A172 (cell line): ENCODE results near the gene CALHM1. TPM values are rescaled to one million over a fixed set of nuclear protein-coding genes. Genes with fewer than 3 reads are reported as not detected.
A peak's percentile ranks its signal among the peaks of the same experiment; 100 is the strongest.

Experiments used
- DNase-seq: peaks from one replicate; pipeline ENCODE4 v3.0.0-alpha.2; 2015; ENCODE audit warnings: low spot score
- total RNA-seq: library from RNA; depleted of rRNA; stranded (reverse); fragments of >200 nt; shearing (Covaris generic); gene quantifications from 2 replicates; pipeline ENCODE4 v1.2.3, GENCODE V29; 2014

The CALHM1 gene
- total RNA-seq, 1 experiment from 2014 or later = not detected

- no peak for DNase-seq
These were observed 3.5 kb downstream of the CALHM1 start for GRCh38 chr10:103455235-103455634.

DNA sequence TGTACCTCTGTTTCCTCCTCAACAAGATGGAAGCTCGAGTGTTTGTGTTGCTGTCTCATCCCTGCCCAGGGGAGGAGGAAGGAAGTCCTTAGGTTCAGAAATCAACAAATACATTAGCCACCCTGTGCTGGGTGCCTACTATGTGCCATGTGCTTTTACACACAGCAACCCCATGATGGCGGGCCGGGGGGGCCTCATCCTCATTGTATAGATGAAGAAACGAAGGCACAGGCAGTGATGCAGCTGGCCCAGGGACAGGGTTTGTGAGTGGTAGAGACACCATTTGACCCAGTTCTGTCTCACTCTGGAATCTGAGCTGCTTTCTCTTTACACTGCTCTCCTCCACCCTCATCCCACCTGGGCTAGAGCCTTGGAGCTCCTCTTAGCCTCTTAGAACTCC is 4.7 kb downstream of the CALHM1 start:
- DNase-seq = no peak

DNA sequence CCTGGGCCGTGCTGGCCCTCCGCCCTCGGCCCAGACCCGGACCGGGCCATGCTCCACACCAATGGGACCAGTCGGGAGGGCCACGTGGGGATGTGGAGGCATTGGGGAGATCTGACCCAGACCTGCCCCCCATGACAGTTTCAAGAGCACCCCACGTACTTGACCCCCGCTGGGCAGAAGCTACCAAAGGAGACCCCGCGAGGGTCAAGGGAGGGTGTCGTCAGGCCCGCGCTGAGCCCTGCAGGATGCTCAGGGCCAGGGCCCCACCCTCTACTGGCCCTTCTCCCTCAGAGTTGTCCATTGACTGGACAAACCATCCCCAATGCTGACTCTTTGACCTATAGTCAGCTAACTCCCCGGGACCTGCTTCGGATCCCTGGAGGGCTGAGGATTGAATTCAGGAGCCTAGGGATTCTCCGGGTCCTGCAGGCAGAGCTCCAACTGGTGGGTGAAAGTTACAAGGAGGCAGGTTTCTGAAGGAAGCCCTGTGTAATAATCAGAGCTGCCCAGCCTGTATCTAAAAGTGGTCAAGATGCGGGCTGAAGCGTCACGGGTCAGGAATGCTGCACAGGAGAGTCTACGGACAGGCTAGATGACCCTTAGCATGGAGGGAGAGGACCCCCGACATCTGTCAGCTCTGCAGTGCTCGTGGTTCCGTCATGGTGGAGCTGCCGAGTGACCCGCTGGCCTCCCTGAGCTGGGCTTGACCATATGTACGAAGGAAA is 6.0 kb downstream of the CALHM1 start:
- no peak for DNase-seq

DNA sequence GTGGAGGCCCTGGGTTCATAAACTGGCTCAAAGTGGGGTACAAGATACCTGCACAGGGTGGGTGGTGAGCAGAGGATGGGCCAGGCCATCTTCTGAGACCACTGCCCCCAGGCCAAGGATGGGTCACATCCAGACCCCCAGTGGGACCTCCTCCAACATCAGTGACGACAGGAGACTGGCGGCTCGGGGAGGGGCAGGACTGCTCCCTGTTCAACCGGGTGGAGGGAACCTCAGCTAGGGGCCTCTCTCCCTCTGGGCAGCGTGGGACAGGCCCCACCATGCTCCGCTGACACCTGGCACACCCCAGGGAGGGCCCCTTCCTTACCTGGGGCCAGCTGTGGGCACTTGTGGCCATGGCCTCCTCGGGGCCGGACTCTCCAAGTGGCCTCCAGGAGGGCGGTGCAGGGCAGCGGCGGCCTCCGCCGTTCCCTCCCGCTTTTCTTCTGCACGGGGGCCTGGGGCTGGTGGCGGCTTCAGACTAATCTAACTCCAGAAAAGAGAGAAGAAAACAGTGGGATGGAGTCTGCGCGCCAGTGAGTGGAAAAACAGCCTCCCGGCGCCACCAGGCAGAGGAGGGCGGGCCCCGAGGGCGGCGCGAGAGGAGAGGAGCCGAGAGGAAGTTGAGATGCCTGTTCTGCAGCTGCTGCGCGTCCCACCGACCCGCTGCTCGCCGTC is 6.7 kb downstream of the CALHM1 start, which contains the start of gene CALHM2:
TSS of gene CALHM2 (minus strand) at position 540 of the 675 bp plus-strand sequence. CDS start 2,429 bp downstream, outside the sequence.
- peak; percentile 26 for DNase-seq

GRCh38 chr10:103451091-103451813 is 7.4 kb downstream of the CALHM1 start:
- DNase-seq = peak; percentile 88

DNA sequence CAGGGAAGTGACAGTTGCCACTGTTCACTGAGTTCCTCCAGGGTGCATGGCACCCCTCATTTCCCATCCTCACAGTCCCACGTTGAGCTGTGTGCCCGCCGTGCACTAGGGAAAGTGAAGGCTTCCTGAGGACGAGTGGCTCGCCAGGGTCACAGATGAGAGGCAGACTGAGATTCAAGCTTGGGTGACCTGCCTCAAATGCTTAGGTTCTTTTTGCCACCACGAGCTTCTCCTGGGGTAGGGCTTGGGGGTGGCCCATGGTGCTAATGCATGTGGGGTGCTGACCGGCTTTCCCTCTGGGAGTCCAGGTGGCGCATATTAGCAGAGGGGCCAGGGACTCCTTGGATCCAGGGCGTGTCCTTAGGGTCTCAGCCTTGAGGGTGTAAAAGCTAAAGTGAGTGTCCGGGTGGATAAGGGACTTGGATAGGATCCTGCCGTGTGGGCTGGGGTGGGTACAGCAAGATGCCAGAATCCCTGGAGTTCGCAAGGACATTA is 8.5 kb downstream of the CALHM1 start:
- no peak for DNase-seq

DNA sequence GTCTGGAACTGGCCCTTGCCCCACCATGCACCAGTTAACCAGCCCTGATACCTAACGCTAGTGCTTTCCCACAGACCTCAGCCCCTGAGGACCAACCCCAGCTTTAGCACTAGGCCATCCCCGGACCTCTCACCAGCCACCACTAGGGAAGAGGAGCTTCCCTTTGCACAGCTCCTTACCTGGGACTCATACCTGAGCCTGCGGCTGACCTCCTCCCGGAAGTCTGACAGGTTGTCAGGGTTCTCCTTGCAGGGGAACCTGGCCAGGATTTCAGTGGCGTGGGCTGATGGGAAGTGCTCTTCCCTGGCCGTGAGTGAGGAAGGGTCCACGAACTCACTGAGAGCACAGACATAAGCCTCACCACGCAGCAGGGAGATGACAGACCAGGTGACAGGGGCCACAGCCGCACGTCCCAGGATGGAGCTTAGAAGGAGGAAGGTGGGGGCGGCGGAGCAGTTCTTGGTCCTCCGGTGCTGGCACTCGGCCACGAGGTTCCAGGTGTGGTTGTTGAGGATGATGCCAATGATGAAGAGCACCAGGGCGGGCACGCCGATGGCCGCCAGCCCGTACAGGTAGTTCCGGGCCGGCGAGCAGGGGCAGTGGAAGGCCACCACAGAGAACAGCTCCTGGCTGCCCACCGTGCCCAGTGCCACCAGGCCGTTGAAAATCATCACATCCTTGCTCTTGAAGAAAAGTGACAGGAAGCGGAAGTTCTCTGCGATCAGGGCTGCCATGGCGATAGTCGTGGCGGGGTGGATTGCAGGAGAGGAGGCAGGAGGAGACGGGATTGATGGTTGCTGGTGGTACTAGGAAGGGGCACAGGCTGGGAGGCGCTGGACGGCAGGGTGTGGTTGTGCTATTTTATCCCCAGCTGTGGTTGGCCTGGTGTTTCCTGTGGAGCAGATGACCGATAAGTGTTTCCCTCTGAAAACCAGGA is 9.2 kb downstream of the CALHM1 start:
- no peak for DNase-seq

GRCh38 chr10:103448746-103449145 is 10.0 kb downstream of the CALHM1 start:
- peak; percentile 74 for DNase-seq

DNA sequence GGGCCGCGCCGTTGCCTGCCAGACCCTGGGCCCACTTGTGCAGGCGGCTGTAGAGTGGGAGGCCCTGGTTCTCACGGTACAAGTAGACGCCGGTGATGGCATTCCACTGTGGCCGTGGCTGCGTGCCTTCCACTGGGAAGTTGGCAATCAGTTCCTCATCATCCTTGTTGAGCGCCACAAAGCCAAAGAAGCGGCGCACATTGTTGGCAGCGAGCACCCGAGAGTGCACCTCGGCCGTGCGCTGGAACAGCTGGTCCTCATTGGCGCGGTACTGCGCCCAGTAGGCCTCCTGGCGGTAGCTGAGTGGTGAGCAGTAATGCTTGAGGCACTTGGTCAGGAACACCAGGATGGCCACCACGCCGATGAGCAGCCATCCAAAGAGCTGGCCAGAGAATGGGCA is 11.5 kb downstream of the CALHM1 start:
- no peak for DNase-seq

GRCh38 chr10:103445767-103446567 is 12.7 kb downstream of the CALHM1 start:
- peak; percentile 91 for DNase-seq

GRCh38 chr10:103445366-103445765 is 13.3 kb downstream of the CALHM1 start:
- DNase-seq = no peak

GRCh38 chr10:103444478-103444877 is 14.2 kb downstream of the CALHM1 start:
- DNase-seq = no peak

DNA sequence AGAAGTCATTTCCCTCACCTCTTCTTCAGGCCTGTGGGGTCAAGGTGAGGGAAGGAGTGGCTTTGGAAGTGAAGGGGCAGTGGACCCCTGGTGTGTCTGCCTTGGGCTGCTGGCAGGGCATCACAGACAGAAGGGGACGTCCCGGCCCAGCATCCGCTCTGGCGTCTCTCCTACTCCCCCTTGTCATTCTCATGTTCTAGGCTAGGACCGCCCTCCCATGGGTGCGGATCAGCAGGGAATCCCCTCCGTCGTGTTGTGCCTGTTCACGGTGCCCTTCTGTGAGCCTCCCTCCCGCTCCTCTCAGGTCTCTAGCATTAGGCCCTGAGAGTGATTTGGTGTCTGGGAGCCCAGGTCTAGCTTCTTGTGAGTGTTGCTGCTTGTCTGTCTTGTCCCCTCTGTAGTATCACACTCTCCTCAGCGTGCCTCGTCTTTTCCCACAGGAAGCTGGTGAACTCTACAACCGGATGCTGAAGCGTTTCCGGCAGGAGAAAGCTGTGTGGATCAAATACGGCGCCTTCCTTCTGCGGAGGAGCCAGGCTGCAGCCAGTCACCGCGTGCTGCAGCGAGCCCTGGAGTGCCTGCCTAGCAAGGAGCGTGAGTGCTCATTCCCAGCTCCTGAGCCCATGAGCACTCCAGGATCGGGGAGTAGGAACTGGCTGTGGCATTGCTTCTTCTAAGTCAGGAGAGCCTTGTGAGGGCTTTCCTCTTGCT is 15.1 kb downstream of the CALHM1 start:
- DNase-seq = no peak

DNA sequence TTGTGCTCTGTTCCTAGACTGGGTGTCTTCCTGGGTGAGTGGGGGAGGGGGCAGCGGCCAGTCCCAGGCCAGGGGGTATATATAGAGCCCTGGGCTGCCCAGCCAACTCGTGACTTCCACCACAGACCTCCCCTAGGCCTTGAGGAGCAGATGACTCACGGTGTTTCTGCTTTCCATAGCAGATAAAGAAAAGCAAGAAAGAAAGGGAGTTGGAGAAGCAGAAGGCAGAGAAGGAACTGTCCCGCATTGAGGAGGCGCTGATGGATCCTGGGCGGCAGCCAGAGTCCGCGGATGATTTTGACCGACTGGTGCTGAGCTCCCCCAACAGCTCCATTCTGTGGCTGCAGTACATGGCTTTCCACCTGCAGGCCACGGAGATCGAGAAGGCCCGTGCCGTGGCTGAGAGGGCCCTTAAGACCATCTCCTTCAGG is 16.7 kb downstream of the CALHM1 start:
- peak; percentile 90 for DNase-seq

GRCh38 chr10:103441611-103442010 is 17.1 kb downstream of the CALHM1 start:
- DNase-seq = no peak

DNA sequence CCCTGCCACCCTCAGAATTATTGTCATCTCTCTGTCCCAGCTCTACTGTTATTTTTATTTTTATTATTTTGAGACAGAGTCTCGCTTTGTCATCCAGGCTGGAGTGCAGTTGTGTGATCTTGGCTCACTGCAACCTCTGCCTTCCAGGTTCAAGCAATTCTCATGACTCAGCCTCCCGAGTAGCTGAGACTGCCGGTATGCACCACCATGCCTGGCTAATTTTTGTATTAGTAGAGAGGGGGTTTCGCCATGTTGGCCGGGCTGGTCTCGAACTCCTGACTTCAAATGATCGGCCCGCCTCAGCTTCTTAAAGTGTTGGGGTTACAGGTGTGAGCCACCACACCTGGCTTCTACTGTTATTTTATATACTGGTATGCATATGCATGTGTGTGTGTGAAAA is 17.5 kb downstream of the CALHM1 start:
- no peak for DNase-seq

DNA sequence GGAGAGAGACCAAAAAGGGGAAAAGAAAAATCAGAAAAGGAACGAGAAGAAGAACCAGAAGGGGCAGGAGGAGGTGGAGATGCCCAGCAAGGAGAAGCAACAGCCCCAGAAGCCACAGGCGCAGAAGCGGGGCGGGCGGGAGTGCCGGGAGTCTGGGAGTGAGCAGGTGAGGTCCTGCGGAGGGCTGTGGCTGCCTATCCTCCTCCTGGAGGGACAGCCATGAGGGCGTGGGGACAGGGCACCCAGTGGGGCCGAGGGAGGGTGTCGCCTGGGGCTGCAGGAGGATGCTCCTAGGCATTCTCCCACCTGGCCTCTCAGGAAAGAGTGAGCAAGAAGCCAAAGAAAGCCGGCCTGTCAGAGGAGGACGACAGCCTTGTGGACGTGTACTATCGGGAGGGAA is 18.3 kb downstream of the CALHM1 start:
- DNase-seq = no peak

DNA sequence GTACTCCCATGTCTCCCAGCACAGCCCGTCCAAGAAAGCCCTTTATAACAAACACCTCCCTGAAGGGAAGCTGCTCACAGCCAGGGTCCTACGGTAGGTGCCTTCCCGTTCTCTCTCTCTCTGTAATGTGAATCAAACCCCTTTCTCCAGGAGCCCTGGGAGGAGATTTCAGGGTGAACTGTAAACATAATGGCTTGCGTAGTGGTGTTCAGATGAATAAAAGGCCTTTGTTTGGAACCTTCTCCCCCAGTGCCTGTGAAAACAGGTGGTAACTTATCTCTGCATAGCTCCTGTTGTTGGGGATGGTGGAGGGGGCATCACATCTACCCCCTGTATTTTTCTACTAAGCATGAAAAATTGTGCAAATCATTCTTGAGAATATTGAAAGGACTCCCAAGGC is 18.9 kb downstream of the CALHM1 start:
- no peak for DNase-seq

GRCh38 chr10:103433858-103434257 is 24.8 kb downstream of the CALHM1 start:
- DNase-seq = no peak

- DNase-seq = no peak
These were observed 26.8 kb downstream of the CALHM1 start for GRCh38 chr10:103431902-103432301.
